ENCODE results near the gene HEATR5B.

Gene HEATR5B

DNA sequence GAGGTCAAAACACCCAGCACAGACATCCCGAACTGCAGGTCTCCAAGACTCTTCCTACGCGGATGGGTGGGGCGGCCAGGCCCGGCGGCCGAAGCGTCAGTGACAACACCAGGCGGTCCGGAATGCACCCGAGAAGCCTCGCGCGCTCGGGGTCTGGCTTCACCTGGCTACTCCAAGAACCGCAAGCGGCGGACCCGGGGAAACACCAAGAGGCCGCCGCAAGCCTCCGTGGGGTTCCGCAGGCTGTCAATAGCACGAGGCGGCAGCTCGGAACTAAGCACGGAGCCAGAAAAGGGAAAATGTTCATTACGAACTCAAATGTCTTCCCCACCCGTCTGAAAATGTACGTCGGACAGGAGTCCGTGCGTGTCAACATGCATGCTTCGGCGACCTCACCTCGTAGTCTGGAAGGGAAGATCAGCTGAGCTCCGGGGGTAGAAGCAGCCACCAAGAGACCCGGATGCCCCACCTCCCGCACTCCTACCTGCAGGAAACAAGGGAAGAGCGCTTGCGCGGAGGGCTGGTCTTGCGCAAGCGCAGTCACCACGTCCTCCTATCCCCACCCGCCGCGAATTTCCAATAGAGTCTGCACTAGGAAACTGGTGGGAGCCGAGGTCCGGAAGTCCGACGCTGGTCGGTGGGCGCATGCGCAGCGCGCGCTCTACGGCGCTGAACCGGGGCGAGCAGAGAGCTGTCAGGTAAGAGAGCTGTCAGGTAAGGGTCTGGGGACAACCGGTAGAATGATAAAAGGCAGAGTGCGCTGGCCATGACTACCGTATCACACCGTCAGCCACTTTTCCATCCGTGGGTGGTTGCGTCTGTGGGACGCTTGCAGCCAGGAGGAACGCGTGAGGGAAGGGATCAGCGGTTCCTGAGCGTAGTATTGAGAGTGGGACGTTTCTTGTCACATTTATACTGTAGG lies at the start of gene HEATR5B, which contains the start of gene GPATCH11:
HEATR5B (minus strand) TSS at position 500 of the 922 bp plus-strand sequence. CDS start 958 bp downstream, outside the sequence.
GPATCH11 (plus strand) TSS at position 646 of the 922 bp plus-strand sequence. CDS start 3,864 bp downstream, outside the sequence.
- DNase-seq, result peak; percentile 97

DNA sequence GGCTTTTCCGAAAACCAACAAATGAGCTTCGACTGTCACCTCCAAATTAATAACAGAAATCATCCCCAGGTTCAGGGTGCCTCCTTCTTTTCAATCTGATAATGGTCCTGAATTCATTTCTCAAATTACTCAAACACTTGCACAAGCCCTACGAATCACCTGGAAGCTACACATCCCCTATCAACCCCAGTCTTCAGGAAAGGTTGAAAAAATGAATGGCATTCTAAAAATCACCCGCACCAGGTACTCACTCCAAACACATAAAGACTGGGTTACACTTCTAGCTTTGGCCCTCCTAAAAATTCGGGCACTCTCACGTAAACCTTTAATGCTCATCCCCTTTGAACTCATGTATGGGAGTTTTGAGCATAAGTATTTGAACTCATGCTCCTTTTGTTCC lies 48.7 kb upstream of the HEATR5B start:
- no peak for DNase-seq

DNA sequence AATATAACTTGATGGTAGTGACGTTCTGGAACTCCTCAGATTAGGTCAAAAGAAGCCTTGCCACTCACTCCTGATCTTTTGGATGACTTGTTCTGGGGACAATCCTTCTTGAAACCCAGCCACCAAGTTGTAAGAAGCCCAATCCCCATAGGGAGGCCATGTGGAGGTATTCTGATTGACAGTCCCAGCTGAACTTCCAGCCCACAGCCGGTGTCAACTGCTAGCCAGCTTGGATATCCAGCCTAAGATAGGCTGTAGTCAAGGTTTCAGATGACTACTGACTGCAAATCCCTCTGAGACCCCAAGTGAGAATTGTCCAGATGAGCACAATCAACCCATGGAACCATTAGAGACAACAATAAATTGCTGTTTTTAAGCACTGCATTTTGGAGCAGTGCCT lies 41.2 kb upstream of the HEATR5B start:
- DNase-seq, result no peak

GRCh38 chr2:37119157-37119556 lies 35.0 kb upstream of the HEATR5B start:
- no peak for DNase-seq

DNA sequence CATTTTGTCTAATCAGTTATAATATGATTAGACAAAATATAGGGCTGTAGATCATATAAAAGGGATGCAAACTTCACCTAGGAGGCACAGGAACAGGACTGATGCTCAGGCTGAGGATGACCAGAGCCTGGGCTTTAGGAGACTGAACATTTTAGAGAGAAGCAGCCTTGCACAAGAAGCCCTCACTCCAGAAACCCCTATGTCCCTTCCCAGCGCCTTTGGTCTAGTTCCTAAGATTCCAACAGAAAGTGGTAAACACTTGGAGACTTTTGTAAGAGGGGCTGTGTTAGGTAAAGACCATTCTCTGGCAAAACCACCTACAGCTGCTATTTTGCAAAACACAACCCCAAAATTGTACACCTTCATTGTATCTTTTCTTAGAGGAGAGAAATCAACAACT lies 33.4 kb upstream of the HEATR5B start:
- no peak for DNase-seq

- DNase-seq, result no peak
Observed at GRCh38 chr2:37111958-37112357, 27.8 kb upstream of the HEATR5B start.

DNA sequence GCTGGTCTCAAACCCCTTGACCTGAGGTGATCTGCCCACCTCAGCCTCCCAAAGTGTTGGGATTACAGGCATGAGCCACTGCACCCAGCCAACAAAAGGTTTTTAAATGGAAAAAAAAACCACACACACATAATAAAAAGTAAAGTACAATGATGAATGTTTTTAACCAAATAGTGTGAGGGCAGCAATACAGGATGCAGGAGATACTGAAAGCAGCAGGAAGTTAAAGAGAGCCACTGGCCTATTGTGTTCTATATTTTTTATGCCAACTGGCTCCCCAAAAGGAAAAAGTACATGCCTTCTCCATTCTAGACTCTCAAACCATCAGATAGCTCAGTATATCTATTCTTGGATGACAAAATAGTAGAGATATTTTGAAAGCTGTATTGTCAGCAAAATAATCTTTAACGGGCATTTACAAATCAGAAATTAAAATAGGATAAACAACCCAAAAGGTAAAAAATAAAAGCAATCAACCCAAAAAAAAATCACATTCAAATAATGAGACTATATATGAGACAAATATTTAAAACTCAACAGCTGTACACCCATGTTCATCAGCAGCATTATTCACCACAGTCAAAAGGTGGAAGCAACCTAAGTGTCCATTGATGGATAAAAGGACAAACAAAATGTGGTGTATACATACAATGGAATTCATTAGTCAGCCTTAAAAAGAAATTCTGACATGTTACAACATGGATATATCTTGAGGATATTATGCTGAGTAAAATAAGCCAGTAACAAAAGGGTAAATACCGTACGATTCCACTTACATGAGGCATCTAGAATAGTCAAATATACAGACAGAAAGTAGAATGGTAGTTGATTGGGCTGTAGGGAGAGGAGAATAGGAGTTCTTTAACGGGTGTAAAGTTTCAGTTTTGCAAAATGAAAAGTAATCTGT lies 26.4 kb upstream of the HEATR5B start:
- no peak for DNase-seq

GRCh38 chr2:37109523-37109922 lies 25.4 kb upstream of the HEATR5B start:
- no peak for DNase-seq

GRCh38 chr2:37105150-37105549 lies 21.0 kb upstream of the HEATR5B start:
- no peak for DNase-seq

GRCh38 chr2:37104178-37104577 lies 20.0 kb upstream of the HEATR5B start:
- DNase-seq, result no peak

DNA sequence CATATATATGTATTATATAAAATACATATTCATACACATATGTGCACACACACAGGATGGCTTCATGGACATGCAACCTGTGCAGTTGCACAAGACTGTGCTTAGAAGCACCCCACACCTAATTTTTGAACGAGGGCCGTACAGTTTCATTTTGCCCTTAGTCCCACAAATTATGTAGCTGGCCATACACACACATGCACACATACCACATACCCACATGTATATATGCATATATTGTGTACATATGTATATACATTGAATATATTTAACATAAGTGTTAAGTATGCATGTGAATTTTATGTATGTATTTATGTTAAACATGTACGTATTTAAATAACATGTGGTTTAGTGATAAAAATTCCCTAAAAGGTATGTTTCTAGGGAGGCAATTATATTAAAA lies 18.4 kb upstream of the HEATR5B start:
- DNase-seq, result no peak

- no peak for DNase-seq
Observed at GRCh38 chr2:37100054-37100453, 15.9 kb upstream of the HEATR5B start.

- no peak for DNase-seq
Observed at GRCh38 chr2:37098416-37099118, 14.4 kb upstream of the HEATR5B start.

GRCh38 chr2:37096568-37096967 lies 12.4 kb upstream of the HEATR5B start:
- DNase-seq, result no peak

- DNase-seq, result no peak
Observed at GRCh38 chr2:37091873-37092272, 7.7 kb upstream of the HEATR5B start.

DNA sequence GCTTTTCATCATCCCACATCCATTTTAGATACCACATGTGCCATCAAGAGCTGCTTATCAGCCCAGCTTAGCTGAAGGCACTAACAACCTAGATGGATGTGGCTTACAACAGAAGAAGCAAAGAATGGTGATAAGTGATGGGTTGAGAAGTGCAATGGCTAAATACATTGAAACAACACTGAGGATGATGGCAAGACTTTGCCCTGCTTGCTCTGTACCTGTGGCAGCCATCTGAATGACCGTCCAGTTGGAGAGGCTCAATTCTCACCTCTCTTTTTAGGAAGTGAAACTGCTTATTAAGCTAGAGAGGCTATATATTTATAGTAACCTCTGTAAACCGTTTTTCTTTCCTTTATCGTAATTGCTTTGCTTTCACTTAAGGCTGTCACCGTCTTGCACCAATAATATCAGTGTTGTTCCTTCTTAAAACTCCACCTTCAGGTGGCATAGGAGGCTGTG lies 5.9 kb upstream of the HEATR5B start:
- DNase-seq, result no peak

GRCh38 chr2:37085731-37086147 lies 1.6 kb upstream of the HEATR5B start:
- DNase-seq, result no peak

DNA sequence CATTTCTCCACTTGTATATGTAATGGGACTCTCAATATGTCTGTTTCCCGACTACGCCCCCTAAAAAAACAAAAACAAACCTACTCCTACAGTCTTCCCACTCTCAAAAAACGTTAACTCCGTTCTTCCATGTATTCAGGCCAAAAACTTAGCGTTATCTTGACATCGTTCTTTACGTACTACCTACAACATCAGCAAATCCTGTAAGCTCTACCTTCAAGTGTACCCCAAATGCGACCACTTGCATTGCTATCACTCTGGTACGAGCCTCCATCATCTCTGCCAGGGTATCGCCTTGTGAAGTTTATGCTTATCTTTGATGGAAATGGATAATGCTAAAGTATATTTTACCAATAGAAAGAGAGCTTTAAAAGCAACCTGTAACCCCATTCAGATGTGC lies 625 bp upstream of the HEATR5B start:
- DNase-seq, result no peak

- DNase-seq, result no peak
Observed at GRCh38 chr2:37080689-37081088, 3.5 kb downstream of the HEATR5B start.

DNA sequence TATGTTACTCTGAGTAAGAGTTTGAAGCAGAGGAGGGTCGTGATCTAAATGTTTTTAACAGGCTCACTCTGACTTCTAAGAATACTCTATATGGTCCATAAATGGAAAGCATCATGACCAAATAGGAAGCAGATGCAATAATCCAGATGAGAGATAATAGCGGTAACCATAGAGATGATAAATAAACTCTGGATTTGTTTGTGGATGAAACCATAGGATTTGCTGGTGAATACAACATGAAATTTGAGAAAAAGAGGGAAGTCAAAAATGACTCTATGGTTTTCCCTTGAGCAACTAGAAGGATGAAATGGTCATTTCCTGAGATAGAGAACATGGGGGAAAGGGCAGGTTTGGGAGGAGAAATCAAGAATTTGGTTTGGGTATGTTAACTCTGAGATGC lies 3.9 kb downstream of the HEATR5B start:
- no peak for DNase-seq

DNA sequence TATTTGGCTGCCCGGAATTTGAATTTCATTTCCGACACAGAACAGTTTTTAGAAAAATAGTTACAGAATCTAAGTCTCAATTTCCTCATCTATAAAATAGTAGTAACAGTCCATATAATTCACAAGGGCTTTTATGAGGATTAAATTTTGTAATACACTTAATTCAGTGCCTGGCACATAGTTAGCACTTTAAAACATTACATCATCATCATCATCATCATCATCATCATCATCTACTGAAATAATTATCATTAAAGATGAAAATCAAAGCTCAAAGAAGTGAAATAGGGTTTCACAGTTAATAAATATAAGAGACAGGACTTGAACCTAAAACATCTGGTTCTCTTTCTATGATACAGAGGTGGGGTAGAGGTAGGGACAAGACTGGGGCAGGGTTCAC lies 13.2 kb downstream of the HEATR5B start:
- DNase-seq, result no peak

DNA sequence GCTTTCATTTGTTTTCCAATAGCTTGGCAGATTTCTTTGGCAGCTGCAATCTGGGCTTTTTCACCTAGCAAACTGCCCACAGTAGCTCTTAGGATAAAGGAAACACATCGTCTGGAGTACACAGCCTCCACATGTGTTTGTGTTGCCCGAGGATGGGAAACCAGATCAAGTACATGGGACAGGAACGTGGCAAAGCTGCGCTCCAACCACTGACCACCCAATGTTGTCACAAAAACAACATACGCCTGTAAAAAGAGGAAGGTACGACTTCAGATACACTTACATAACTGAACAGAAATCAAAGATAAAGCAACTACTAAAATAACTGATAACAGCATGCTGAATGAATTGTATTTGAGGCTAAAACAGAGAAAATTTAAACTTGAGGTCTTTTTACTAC lies 15.5 kb downstream of the HEATR5B start:
- DNase-seq, result no peak

GRCh38 chr2:37061776-37062175 lies 22.4 kb downstream of the HEATR5B start:
- DNase-seq, result no peak
